Fibroblast of lung (primary cell): Measurements from ENCODE around the gene SPAG9. TPM values are rescaled to one million over a fixed set of nuclear protein-coding genes. Genes with fewer than 3 reads are reported as not detected.

ENCODE experiments used
- DNase-seq, 2 donors: peaks; one replicate each; pipeline versions ENCODE4 v3.0.0 to v3.0.0-alpha.2; 2010; ENCODE audit warnings: low read depth in 2 of 2
- H2AFZ ChIP-seq: 2 replicates; pipeline ENCODE4 v1.5.1; 2012; ENCODE audit warnings: low read length, control low read depth, inconsistent platforms
- H3K27ac ChIP-seq: 2 replicates; pipeline ENCODE4 v1.5.1; 2011; ENCODE audit warnings: low read length, control low read depth; ENCODE audit not compliant: insufficient read depth
- H3K27me3 ChIP-seq: 2 replicates; pipeline ENCODE4 v1.5.1; 2011; ENCODE audit warnings: mild to moderate bottlenecking, low read length; ENCODE audit not compliant: control insufficient read depth, insufficient read depth
- H3K36me3 ChIP-seq: 2 replicates; pipeline ENCODE4 v1.5.1; 2011; ENCODE audit warnings: low read length; ENCODE audit not compliant: control insufficient read depth, insufficient read depth
- H3K4me1 ChIP-seq: 2 replicates; pipeline ENCODE4 v1.5.1; 2011; ENCODE audit warnings: low read length; ENCODE audit not compliant: control insufficient read depth, insufficient read depth; ENCODE audit errors: extremely low read depth
- H3K4me2 ChIP-seq: 2 replicates; pipeline ENCODE4 v1.5.1; 2011; ENCODE audit warnings: low read length, control low read depth; ENCODE audit not compliant: insufficient read depth; ENCODE audit errors: extremely low read depth
- H3K4me3 ChIP-seq, 4 experiments: fragments of 200-600 bp in 1 of 4; sonication (generic) in 1 of 4; replicated peaks in 1 of 4; 2 replicates each; pipeline ENCODE4 v1.5.1; 2011 to 2016; ENCODE audit warnings: low read length in 4 of 4, low read depth in 3 of 4, mild to moderate bottlenecking in 3 of 4, control low read depth in 2 of 4, inconsistent platforms in 1 of 4, mixed read lengths in 1 of 4; ENCODE audit not compliant: insufficient read depth in 1 of 4; ENCODE audit errors: control extremely low read depth in 1 of 4
- H3K79me2 ChIP-seq: 2 replicates; pipeline ENCODE4 v1.5.1; 2012; ENCODE audit warnings: mild to moderate bottlenecking, low read length, inconsistent platforms; ENCODE audit not compliant: control insufficient read depth, insufficient read depth
- H3K9ac ChIP-seq: 2 replicates; pipeline ENCODE4 v1.5.1; 2011; ENCODE audit warnings: mild to moderate bottlenecking, low read length, control low read depth; ENCODE audit not compliant: insufficient read depth
- H3K9me3 ChIP-seq: 2 replicates; pipeline ENCODE4 v1.5.1; 2012; ENCODE audit warnings: low read depth, low read length; ENCODE audit not compliant: control insufficient read depth, insufficient read depth
- H4K20me1 ChIP-seq: 2 replicates; pipeline ENCODE4 v1.5.1; 2011; ENCODE audit warnings: low read length; ENCODE audit not compliant: control insufficient read depth, insufficient read depth; ENCODE audit errors: extremely low read depth
- CTCF ChIP-seq, 2 donors: IDR thresholded peaks in 1 of 2; conservative IDR thresholded peaks in 1 of 2; 1 replicate in 1 of 2; 2 replicates in 1 of 2; pipeline ENCODE4 v1.5.1; 2011 to 2012; ENCODE audit warnings: low read length in 2 of 2, control low read depth in 1 of 2, inconsistent platforms in 1 of 2, low read depth in 1 of 2, mild to moderate bottlenecking in 1 of 2
- EZH2 ChIP-seq: IDR thresholded peaks from 2 replicates; pipeline ENCODE4 v1.5.1; 2012; ENCODE audit warnings: low read length, control low read depth, mild to moderate bottlenecking; ENCODE audit errors: missing control alignments
- polyA minus RNA-seq: library from RNA; depleted of rRNA, polyadenylated mRNA; stranded (reverse); fragments of >200 nt; gene quantifications from 2 replicates; pipeline ENCODE4 v1.2.3, GENCODE V29; 2011; ENCODE audit warnings: low replicate concordance
- polyA plus RNA-seq, 2 donors: library from polyadenylated mRNA; depleted of rRNA in 1 of 2; stranded (reverse) in 1 of 2; unstranded in 1 of 2; fragments of >200 nt; gene quantifications; 2 replicates each; pipeline ENCODE4 v1.2.1, GENCODE V29; 2011 to 2012; ENCODE audit warnings: missing spikeins in 1 of 2
- total RNA-seq: library from RNA; depleted of rRNA; stranded (reverse); fragments of >200 nt; gene quantifications from 2 replicates; pipeline ENCODE4 v1.2.1, GENCODE V29; 2014

SPAG9 gene
- total RNA-seq = 100 and 126 TPM in 2 replicates
- polyA plus RNA-seq = 41.4 and 49.8 TPM in 2 replicates
- 39.5 and 46.0 TPM in 2 replicates for polyA plus RNA-seq (2012)
- 21.7 and 60.8 TPM in 2 replicates for polyA minus RNA-seq

- Histone ChIP-seq H3K4me3 (peak within 1 kb of the TSS; percentile 79 to 99 (median 92)), H3K4me2 (peak within 1 kb of the TSS; percentile 95), H2AFZ (peak within 1 kb of the TSS; percentile 88), H3K36me3 (no peaks in the 10 kb centered on the region), H3K79me2 (peaks cover 42% of the 10 kb centered on the region), H3K9me3 (no peaks in the 10 kb centered on the region), H3K9ac (peak within 1 kb of the TSS; percentile 91), H3K27ac (peak within 1 kb of the TSS; percentile 98), H3K4me1 (peaks cover 7% of the 10 kb centered on the region), H4K20me1 (no peaks in the 10 kb centered on the region), H3K27me3 (no peaks in the 10 kb centered on the region)
- peak; percentile 95 to 96 for DNase-seq
- TF ChIP-seq EZH2 (no peak), CTCF (conservative IDR thresholded peaks at IDR 0.05 in 1 of 2, IDR thresholded peaks at IDR 0.05 in 1 of 2; ENCODE audit: low read depth in 1 of 2, low read length in 2 of 2) (no peak)
These were observed at the start of gene SPAG9 for GRCh38 chr17:51120739-51121619. Gene SPAG9 (minus strand): TSS chr17:51120868. CDS start chr17:51120656, 212 bp downstream.

- H3K4me1 ChIP-seq = peaks cover 9% of the 10 kb centered on the region
- H2AFZ ChIP-seq = no peak overlapping the region
- no peak overlapping the region for H3K4me3 ChIP-seq
- peaks cover 17% of the 10 kb centered on the region for H3K79me2 ChIP-seq
- H3K4me2 ChIP-seq = no peak overlapping the region
- H3K9me3 ChIP-seq = no peaks in the 10 kb centered on the region
- no peaks in the 10 kb centered on the region for H4K20me1 ChIP-seq
- TF ChIP-seq EZH2 = no peak
- TF ChIP-seq CTCF (conservative IDR thresholded peaks at IDR 0.05 in 1 of 2, IDR thresholded peaks at IDR 0.05 in 1 of 2; ENCODE audit: low read depth in 1 of 2, low read length in 2 of 2) = no peak
- no peaks in the 10 kb centered on the region for H3K27me3 ChIP-seq
- H3K36me3 ChIP-seq = peaks cover 15% of the 10 kb centered on the region
- DNase-seq = no peak
- no peak overlapping the region for H3K9ac ChIP-seq
- no peak overlapping the region for H3K27ac ChIP-seq
These were observed 48.7 kb upstream of the SPAG9 start for GRCh38 chr17:51169340-51169739.

GRCh38 chr17:51166987-51167931, 46.6 kb upstream of the SPAG9 start:
- DNase-seq = peak; percentile 22 to 34
- Histone ChIP-seq H3K4me2 (peak overlapping the region; percentile 88), H3K36me3 (peaks cover 14% of the 10 kb centered on the region)

More at GRCh38 chr17:51166987-51167931, 46.6 kb upstream of the SPAG9 start:
- peak overlapping the region; percentile 93 for H3K9ac ChIP-seq
- no peaks in the 10 kb centered on the region for H3K27me3 ChIP-seq
- peak; percentile 59 to 67 for TF ChIP-seq CTCF (conservative IDR thresholded peaks at IDR 0.05 in 1 of 2, IDR thresholded peaks at IDR 0.05 in 1 of 2; ENCODE audit: low read depth in 1 of 2, low read length in 2 of 2)
- no peak for TF ChIP-seq EZH2
- H3K9me3 ChIP-seq = no peaks in the 10 kb centered on the region
- peaks cover 9% of the 10 kb centered on the region for H3K4me1 ChIP-seq
- H2AFZ ChIP-seq = peak overlapping the region; percentile 43
- H3K4me3 ChIP-seq = peak overlapping the region; percentile 85 to 99 (median 93)
- H3K79me2 ChIP-seq = peaks cover 17% of the 10 kb centered on the region
- no peaks in the 10 kb centered on the region for H4K20me1 ChIP-seq
- H3K27ac ChIP-seq = peak overlapping the region; percentile 95
